Gastrocnemius medialis (tissue), 4 donors: ENCODE measurements around the gene MS4A10. TPM values are rescaled to one million over a fixed set of nuclear protein-coding genes. Genes with fewer than 3 reads are reported as not detected.
"Not testable (repeated sequence)": the region's sequence is repeated elsewhere in the genome, so short reads cannot be mapped to it uniquely, and the experiment has no call there.

Experiments
- ATAC-seq, 2 donors: fragments of 150-250 bp; one replicate each; pipeline ENCODE4 v1.9.1; 2016
- DNase-seq, 2 donors: peaks; one replicate each; pipeline ENCODE4 v3.0.0-alpha.2; 2019
- H3K27ac ChIP-seq, 4 donors: fragments of 200-600 bp; sonication (generic); 1 replicate in 1 of 4; 2 replicates in 3 of 4; pipeline ENCODE4 v1.5.1; 2016 to 2018; ENCODE audit warnings: mild to moderate bottlenecking in 2 of 4, moderate library complexity in 1 of 4
- H3K27me3 ChIP-seq, 3 donors: fragments of 200-600 bp; sonication (generic) in 2 of 3; 1 replicate in 1 of 3; 2 replicates in 2 of 3; pipeline versions ENCODE4 v1.5.1 to v1.6.0; 2016 to 2019; ENCODE audit warnings: mild to moderate bottlenecking in 1 of 3, moderate library complexity in 1 of 3
- H3K36me3 ChIP-seq, 2 donors: fragments of 200-600 bp; sonication (generic) in 1 of 2; one replicate each; pipeline ENCODE4 v1.5.1; 2017 to 2018
- H3K4me1 ChIP-seq, 2 donors: fragments of 200-600 bp; sonication (generic) in 1 of 2; one replicate each; pipeline ENCODE4 v1.5.1; 2016 to 2017; ENCODE audit warnings: mild to moderate bottlenecking in 2 of 2
- H3K4me3 ChIP-seq, 4 donors: fragments of 200-600 bp; sonication (generic) in 3 of 4; 1 replicate in 1 of 4; 2 replicates in 3 of 4; pipeline ENCODE4 v1.5.1; 2016 to 2019; ENCODE audit warnings: mild to moderate bottlenecking in 2 of 4
- H3K9me3 ChIP-seq, 3 donors: fragments of 200-600 bp; sonication (generic) in 2 of 3; 1 replicate in 1 of 3; 2 replicates in 2 of 3; pipeline ENCODE4 v1.5.1; 2016 to 2019
- POLR2A ChIP-seq, 2 donors: fragments of 450-650 bp; IDR thresholded peaks; one replicate each; pipeline ENCODE4 v1.6.1; 2017; ENCODE audit warnings: antibody characterized with exemption in 2 of 2, mild to moderate bottlenecking in 2 of 2, moderate library complexity in 2 of 2
- in situ Hi-C, 4 donors: fragments of 200-750 bp; cut with MboI; loops; one replicate each; pipeline versions ENCODE4 v1.15.0 to v1.8.0; 2017; ENCODE audit warnings: low sequenced_read_pairs in 4 of 4
- intact Hi-C: fragments of 100-400 bp; cut with DNase I; formaldehyde crosslinking; loops from one replicate; pipeline ENCODE4 v1.15.1; 2023; ENCODE audit warnings: low total_unique reads
- total RNA-seq, 4 donors: library from RNA; depleted of rRNA; stranded (reverse); fragments of >200 nt; gene quantifications; one replicate each; pipeline versions ENCODE4 v1.1.0 to v1.2.3, GENCODE V29; 2016
- TF ChIP-seq, protein P1 (sequence below), 5 experiments: fragments of 450-650 bp in 3 of 5; fragments of 200-600 bp in 2 of 5; sonication (generic) in 2 of 5; IDR thresholded peaks in 4 of 5; conservative IDR thresholded peaks in 1 of 5; 1 replicate in 4 of 5; 2 replicates in 1 of 5; pipeline ENCODE4 v1.5.1; 2016 to 2019; ENCODE audit warnings: antibody characterized with exemption in 5 of 5, mild to moderate bottlenecking in 3 of 5, moderate library complexity in 3 of 5

Gene MS4A10
- total RNA-seq, 4 donors from 2014 or later, result not detected

DNA sequence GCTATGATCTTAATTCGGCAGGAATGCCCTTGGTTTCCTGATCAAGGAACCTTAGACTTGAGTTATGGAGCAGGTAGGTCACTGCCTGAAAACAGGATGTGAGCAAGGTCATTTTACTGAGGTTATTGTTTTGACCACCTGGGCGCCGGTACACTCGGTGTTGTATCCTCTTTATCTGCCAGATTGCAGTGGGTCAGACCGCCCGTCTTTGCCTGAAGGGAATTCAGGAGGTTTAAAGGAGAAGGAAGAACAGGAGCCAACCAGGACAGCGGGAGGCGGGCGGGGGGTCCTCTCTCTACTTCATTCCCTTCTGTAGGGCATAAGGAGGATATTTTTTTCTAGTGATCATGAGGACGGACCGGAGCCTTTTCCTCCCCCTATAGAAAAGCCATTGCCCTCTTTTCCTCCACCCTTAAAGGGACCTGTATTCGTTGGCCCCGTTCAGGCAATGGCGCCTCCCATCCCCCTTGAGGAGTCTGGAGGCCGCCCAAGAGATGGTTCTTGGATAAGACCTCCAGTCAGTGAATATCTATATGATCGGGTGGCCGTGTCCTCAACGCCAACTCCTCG is 27.8 kb upstream of the MS4A10 start:
- Histone ChIP-seq H3K27me3 (no peaks in the 10 kb centered on the region), H3K27ac (no peak overlapping the region), H3K9me3 (no peaks in the 10 kb centered on the region), H3K4me1 (peaks cover 6 to 9% of the 10 kb centered on the region in 2 donors), H3K4me3 (no peak overlapping the region), H3K36me3 (no peaks in the 10 kb centered on the region)
- intact Hi-C loops (no loop called here), in situ Hi-C loops (no loop called here)
- no peak for TF ChIP-seq POLR2A (IDR thresholded peaks at IDR 0.05)
- DNase-seq (no peak), ATAC-seq (no peak)

DNA sequence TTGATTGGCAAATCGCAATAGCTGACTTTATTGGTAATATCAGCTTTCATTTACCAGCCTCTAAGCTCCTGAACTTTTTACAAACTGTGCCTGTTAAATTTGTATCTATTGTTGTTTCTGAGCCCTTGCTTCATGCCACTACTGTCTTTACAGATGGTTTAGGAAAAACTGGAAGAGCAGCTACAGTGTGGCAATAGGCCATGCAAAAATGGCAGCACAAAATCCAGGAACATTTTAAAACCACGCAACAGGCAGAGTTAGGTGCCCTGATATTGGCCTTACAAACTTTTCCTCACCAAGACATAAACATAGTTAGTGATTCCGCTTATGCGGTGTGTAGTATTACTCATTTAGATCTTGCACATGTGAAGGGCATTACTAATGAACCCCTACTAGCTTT is 26.5 kb upstream of the MS4A10 start:
- H3K27me3 ChIP-seq, H3K36me3 ChIP-seq, in situ Hi-C loops, H3K9me3 ChIP-seq, H3K4me3 ChIP-seq, H3K27ac ChIP-seq, intact Hi-C loops, DNase-seq, ATAC-seq: not testable (repeated sequence)
- H3K4me1 ChIP-seq, result peaks cover 6 to 14% of the 10 kb centered on the region in 2 donors

DNA sequence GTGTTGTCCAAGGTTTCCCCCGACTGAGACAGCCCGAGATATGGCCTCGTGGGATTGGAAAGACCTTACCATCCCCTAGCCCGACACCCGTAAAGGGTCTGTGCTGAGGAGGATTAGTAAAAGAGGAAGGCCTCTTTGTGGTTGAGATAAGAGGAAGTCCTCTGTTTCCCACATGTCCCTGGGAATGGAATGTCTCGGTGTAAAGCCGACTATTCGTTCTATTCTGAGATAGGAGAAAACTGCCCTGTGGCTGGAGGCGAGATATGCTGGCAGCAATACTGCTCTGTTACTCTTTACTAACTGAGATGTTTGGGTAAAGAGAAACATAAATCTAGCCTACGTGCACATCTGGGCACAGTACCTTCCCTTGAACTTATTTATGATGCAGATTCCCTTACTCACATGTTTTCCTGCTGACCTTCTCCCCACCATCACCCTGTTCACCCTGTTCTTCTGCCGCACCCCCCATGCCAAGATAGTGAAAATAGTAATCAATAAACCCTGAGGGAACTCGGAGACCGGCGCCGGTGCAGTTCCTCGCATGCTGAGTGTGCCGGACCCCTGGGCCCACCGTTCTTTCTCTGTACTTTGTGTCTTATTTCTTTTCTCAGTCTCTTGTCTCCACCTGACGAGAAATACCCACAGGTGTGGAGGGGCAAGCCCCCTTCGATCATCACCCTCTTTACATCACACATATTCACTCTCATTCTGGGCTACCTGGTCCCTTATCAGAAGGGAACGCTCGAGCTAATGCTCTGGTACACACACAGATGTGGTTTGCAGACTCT is 25.5 kb upstream of the MS4A10 start:
- ATAC-seq, H3K9me3 ChIP-seq, H3K27ac ChIP-seq, DNase-seq, in situ Hi-C loops, intact Hi-C loops, H3K4me3 ChIP-seq, H3K36me3 ChIP-seq, H3K27me3 ChIP-seq: not testable (repeated sequence)
- peaks cover 6 to 14% of the 10 kb centered on the region in 2 donors for H3K4me1 ChIP-seq

DNA sequence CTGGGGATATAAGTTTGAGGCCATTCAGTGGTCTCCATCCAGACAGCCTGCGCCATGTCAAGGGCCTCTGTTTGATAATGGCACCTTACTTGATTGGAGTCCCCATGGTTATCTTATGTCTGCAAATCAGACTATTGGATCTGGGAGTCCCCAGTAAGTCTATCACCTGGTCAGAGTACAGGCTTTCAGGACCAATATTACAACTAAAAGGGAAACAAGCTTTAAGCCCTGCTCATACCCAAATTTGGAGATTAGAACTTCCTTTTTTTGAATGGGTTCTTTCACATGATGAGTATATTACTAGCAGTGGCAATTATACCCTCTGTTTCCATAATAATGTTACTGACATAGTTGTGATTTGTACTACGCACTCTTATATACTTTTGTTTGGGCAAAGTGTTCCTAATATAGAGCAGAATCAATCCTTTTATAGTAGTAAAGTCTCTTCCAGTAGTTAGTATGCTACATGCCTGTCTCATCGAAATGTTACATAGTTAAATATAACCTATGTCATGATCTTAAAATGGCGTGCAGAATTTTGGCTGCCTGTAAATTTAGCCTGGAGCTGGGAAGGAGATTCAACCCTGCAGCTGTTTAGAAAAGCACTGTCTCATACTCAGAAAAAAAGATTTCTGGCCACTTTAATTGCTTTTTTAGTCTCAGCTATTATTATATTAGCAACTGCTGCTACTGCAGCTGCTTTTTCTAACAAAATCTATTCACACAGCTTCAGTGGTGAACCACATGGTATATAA is 23.5 kb upstream of the MS4A10 start:
- DNase-seq, result no peak
- ATAC-seq, result no peak
- H3K4me1 ChIP-seq, result peaks cover 6 to 14% of the 10 kb centered on the region in 2 donors
- in situ Hi-C loops (no loop called here), intact Hi-C loops (no loop called here)
- H3K36me3 ChIP-seq, result no peaks in the 10 kb centered on the region
- no peak overlapping the region for H3K4me3 ChIP-seq
- no peak overlapping the region for H3K27ac ChIP-seq
- H3K9me3 ChIP-seq, result no peaks in the 10 kb centered on the region
- TF ChIP-seq, protein P1, sequence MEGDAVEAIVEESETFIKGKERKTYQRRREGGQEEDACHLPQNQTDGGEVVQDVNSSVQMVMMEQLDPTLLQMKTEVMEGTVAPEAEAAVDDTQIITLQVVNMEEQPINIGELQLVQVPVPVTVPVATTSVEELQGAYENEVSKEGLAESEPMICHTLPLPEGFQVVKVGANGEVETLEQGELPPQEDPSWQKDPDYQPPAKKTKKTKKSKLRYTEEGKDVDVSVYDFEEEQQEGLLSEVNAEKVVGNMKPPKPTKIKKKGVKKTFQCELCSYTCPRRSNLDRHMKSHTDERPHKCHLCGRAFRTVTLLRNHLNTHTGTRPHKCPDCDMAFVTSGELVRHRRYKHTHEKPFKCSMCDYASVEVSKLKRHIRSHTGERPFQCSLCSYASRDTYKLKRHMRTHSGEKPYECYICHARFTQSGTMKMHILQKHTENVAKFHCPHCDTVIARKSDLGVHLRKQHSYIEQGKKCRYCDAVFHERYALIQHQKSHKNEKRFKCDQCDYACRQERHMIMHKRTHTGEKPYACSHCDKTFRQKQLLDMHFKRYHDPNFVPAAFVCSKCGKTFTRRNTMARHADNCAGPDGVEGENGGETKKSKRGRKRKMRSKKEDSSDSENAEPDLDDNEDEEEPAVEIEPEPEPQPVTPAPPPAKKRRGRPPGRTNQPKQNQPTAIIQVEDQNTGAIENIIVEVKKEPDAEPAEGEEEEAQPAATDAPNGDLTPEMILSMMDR (IDR thresholded peaks at IDR 0.05 in 4 of 5, conservative IDR thresholded peaks at IDR 0.05 in 1 of 5), result no peak
- no peak for TF ChIP-seq POLR2A (IDR thresholded peaks at IDR 0.05)
- no peaks in the 10 kb centered on the region for H3K27me3 ChIP-seq

DNA sequence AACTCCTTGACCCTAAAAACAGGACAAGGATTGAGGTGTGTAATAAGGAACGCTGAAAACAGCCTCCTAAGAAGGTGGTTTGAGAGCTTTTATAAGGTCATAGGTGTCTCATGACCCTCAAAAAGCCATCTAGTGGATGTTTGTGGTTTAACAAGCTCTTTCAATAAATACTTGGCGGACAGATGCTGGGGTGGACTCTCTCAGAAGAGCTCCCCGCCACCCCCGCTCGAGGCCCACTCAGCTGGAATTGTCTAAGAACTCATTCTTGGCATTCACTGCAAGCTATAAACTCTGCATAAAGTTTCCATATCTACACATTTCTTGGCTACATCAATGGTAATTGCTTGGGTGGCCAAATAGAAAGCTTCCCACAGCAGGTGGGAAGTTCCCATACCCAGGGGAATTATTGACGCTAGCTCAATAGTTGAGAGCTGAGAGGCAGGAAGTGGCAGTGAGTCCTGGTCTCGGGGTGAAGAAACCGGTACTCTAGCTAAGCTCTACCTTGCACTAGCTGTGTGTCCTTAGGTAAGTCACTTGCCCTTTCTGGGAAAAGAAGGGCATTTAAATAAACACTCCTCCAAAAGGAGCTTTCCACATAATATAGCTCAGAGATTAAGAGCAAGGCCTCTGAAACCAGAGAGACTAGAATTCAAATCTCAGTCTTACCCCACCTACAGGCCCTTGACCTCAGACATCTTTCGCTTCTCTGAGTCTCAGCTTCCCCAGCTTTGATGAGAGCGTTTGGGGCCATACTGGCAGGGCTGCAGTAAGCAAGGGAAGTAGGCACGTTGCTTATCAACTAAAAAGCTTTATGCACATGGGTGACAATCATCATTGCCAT is 22.1 kb upstream of the MS4A10 start:
- intact Hi-C loops (no loop called here), in situ Hi-C loops (no loop called here)
- Histone ChIP-seq H3K27me3 (peaks cover 0 to 5% (median 0%) of the 10 kb centered on the region in 3 donors), H3K4me1 (peaks cover 6 to 14% of the 10 kb centered on the region in 2 donors), H3K27ac (no peak overlapping the region), H3K36me3 (no peaks in the 10 kb centered on the region), H3K4me3 (no peak overlapping the region), H3K9me3 (no peaks in the 10 kb centered on the region)
- TF ChIP-seq POLR2A (IDR thresholded peaks at IDR 0.05), result no peak
- TF ChIP-seq, protein P1 (IDR thresholded peaks at IDR 0.05 in 4 of 5, conservative IDR thresholded peaks at IDR 0.05 in 1 of 5), result no peak
- ATAC-seq, result no peak
- no peak for DNase-seq
